GM10248 (cell line): Measurements from ENCODE around the gene TAF3.

ENCODE experiments used
- CTCF ChIA-PET: fragments of 300-600 bp; sonication (Branson Sonifier 250); formaldehyde crosslinking; extraction: SDS; loops from one replicate; lab custom pipeline; 2021; ENCODE audit warnings: antibody characterized with exemption; lab: Yijun Ruan, JAX
- POLR2A ChIA-PET: fragments of 350-650 bp; sonication (Branson Sonifier 250); formaldehyde crosslinking; extraction: SDS; loops from one replicate; lab custom pipeline; 2020; ENCODE audit warnings: antibody characterized with exemption; lab: Yijun Ruan, JAX
- DNase-seq: peaks from one replicate; pipeline ENCODE4 v3.0.0; 2012; ENCODE audit errors: extremely low spot score
- CTCF ChIP-seq: IDR thresholded peaks from 2 replicates; pipeline ENCODE4 v1.5.1; 2012; ENCODE audit warnings: mild to moderate bottlenecking, low read depth; ENCODE audit errors: extremely low read depth, missing control alignments, control extremely low read depth

TAF3 gene

GRCh38 chr10:7967035-7967434, 148.7 kb downstream of the TAF3 start:
- TF ChIP-seq CTCF, result no peak
- ChIA-PET POLR2A (no interaction called here), CTCF (interaction anchor here (1.6 kb wide), 1 partner anchor 9 kb away, joined by 6 read pairs; no protein-coding TSS in a partner anchor)
- no peak for DNase-seq

- no peak for DNase-seq
- ChIA-PET CTCF (interaction anchor here (1.5 kb wide), 1 partner anchor 22 kb away, joined by 3 read pairs; no protein-coding TSS in a partner anchor), POLR2A (no interaction called here)
- no peak for TF ChIP-seq CTCF
Measured at GRCh38 chr10:7968510-7969112, 150.3 kb downstream of the TAF3 start.

GRCh38 chr10:7969623-7970022, 151.3 kb downstream of the TAF3 start:
- ChIA-PET POLR2A (no interaction called here), CTCF (interaction anchor here (1.5 kb wide), 1 partner anchor 23 kb away, joined by 3 read pairs; no protein-coding TSS in a partner anchor)
- no peak for TF ChIP-seq CTCF
- DNase-seq, result no peak

- CTCF ChIA-PET, result interaction anchor here (0.6 to 1.4 kb wide), 4 partner anchors 13 to 215 kb away, joined by 3 to 4 read pairs (median 3); no protein-coding TSS in a partner anchor
- POLR2A ChIA-PET, result no interaction called here
Measured at GRCh38 chr10:7971949-7972348, 153.6 kb downstream of the TAF3 start.

GRCh38 chr10:7972367-7972766, 154.1 kb downstream of the TAF3 start:
- POLR2A ChIA-PET, result no interaction called here
- no peak for TF ChIP-seq CTCF
- CTCF ChIA-PET, result interaction anchor here (0.6 to 1.4 kb wide), 3 partner anchors 14 to 215 kb away, joined by 3 to 4 read pairs (median 3); no protein-coding TSS in a partner anchor
- DNase-seq, result no peak

More at GRCh38 chr10:7971949-7972348, 153.6 kb downstream of the TAF3 start:
- DNase-seq, result no peak
- TF ChIP-seq CTCF, result no peak

GRCh38 chr10:7980196-7980595, 161.9 kb downstream of the TAF3 start:
- TF ChIP-seq CTCF, result no peak
- DNase-seq, result no peak
- ChIA-PET CTCF (interaction anchor here (1.6 kb wide), 1 partner anchor 17 kb away, joined by 3 read pairs; no protein-coding TSS in a partner anchor), POLR2A (no interaction called here)
